Ishikawa (cell line): ENCODE data around the gene PRG3.

ENCODE experiments used
- CEBPB ChIP-seq: IDR thresholded peaks from 2 replicates; pipeline ENCODE4 v1.6.1; 2012
- CREB1 ChIP-seq: IDR thresholded peaks from 2 replicates; pipeline ENCODE4 v1.6.1; 2012; ENCODE audit warnings: low read depth
- EGR1 ChIP-seq: IDR thresholded peaks from 2 replicates; pipeline ENCODE4 v1.6.1; 2012
- EP300 ChIP-seq: IDR thresholded peaks from 2 replicates; pipeline ENCODE4 v1.6.1; 2012; ENCODE audit warnings: borderline replicate concordance
- FOXM1 ChIP-seq: IDR thresholded peaks from 2 replicates; pipeline ENCODE4 v1.6.1; 2012; ENCODE audit warnings: low read depth, borderline replicate concordance
- MAX ChIP-seq: IDR thresholded peaks from 2 replicates; pipeline ENCODE4 v1.6.1; 2012
- NFIC ChIP-seq: IDR thresholded peaks from 2 replicates; pipeline ENCODE4 v1.6.1; 2012
- RAD21 ChIP-seq: IDR thresholded peaks from 2 replicates; pipeline ENCODE4 v1.6.1; 2012; ENCODE audit warnings: low read depth
- REST ChIP-seq: IDR thresholded peaks from 2 replicates; pipeline ENCODE4 v1.6.1; 2012; ENCODE audit warnings: low read depth, mild to moderate bottlenecking
- TAF1 ChIP-seq: IDR thresholded peaks from 2 replicates; pipeline ENCODE4 v1.6.1; 2012; ENCODE audit warnings: low read depth, mild to moderate bottlenecking
- TCF12 ChIP-seq: IDR thresholded peaks from 2 replicates; pipeline ENCODE4 v1.6.1; 2012; ENCODE audit warnings: low read depth
- TEAD4 ChIP-seq: IDR thresholded peaks from 2 replicates; pipeline ENCODE4 v1.6.1; 2012
- USF1 ChIP-seq: IDR thresholded peaks from 2 replicates; pipeline ENCODE4 v1.6.1; 2012
- YY1 ChIP-seq: IDR thresholded peaks from 2 replicates; pipeline ENCODE4 v1.6.1; 2012; ENCODE audit warnings: low read depth
- ZBTB7A ChIP-seq: IDR thresholded peaks from 2 replicates; pipeline ENCODE4 v1.6.1; 2012; ENCODE audit warnings: low read depth

Gene PRG3

GRCh38 chr11:57407941-57408475, 27.1 kb upstream of the PRG3 start:
- TF ChIP-seq TCF12 (no peak), TAF1 (no peak), EGR1 (no peak), CEBPB (no peak), NFIC (no peak)

- TF ChIP-seq TAF1 (no peak), CREB1 (no peak), USF1 (no peak), EP300 (no peak), FOXM1 (no peak), TCF12 (no peak), NFIC (no peak), RAD21 (no peak), ZBTB7A (no peak), YY1 (no peak), TEAD4 (no peak), MAX (no peak), REST (no peak), EGR1 (no peak), CEBPB (no peak)
These were observed 26.3 kb upstream of the PRG3 start for GRCh38 chr11:57407010-57407920.

GRCh38 chr11:57406337-57406904, 25.5 kb upstream of the PRG3 start:
- TF ChIP-seq CREB1 (no peak), FOXM1 (no peak), NFIC (no peak), MAX (no peak), RAD21 (no peak), USF1 (no peak), YY1 (no peak), CEBPB (no peak), REST (no peak), TAF1 (no peak), TEAD4 (no peak), TCF12 (no peak), EGR1 (no peak), EP300 (no peak)

- no peak for TF ChIP-seq FOXM1
- TF ChIP-seq EGR1: no peak
- TF ChIP-seq ZBTB7A: no peak
- TF ChIP-seq MAX: no peak
- TF ChIP-seq CEBPB: no peak
- TF ChIP-seq TEAD4: no peak
- no peak for TF ChIP-seq EP300
- no peak for TF ChIP-seq TCF12
- no peak for TF ChIP-seq USF1
- no peak for TF ChIP-seq TAF1
- TF ChIP-seq RAD21: no peak
- TF ChIP-seq NFIC: no peak
- TF ChIP-seq REST: no peak
- no peak for TF ChIP-seq YY1
- no peak for TF ChIP-seq CREB1
These were observed 24.4 kb upstream of the PRG3 start for GRCh38 chr11:57405271-57405860.
